GM23338 (cell line): ENCODE data around the gene BMAL1. TPM values are rescaled to one million over a fixed set of nuclear protein-coding genes. Genes with fewer than 3 reads are reported as not detected.

Experiments used
- ATAC-seq: fragments of 200-7000 bp; cut with Tn5 transposase; 3 replicates; pipeline ENCODE4 v1.9.1; 2020
- DNase-seq: peaks from one replicate; pipeline ENCODE4 v3.0.0-alpha.2; 2015; ENCODE audit warnings: low spot score
- H2AFZ ChIP-seq: fragments of 200-600 bp; sonication (generic); 2 replicates; pipeline ENCODE4 v1.8.0; 2016; ENCODE audit warnings: antibody characterized with exemption, mild to moderate bottlenecking, moderate library complexity
- H3F3A ChIP-seq: fragments of 200-600 bp; sonication (generic); replicated peaks from 2 replicates; pipeline ENCODE4 v1.8.0; 2017; ENCODE audit warnings: antibody characterized with exemption, mixed run types, low read depth
- H3K27ac ChIP-seq: fragments of 200-600 bp; sonication (generic); 2 replicates; pipeline ENCODE4 v1.6.1; 2016; ENCODE audit warnings: low read depth
- H3K27me3 ChIP-seq: fragments of 200-600 bp; sonication (generic); 2 replicates; pipeline ENCODE4 v1.8.0; 2016; ENCODE audit warnings: mild to moderate bottlenecking, mixed run types, moderate library complexity; ENCODE audit not compliant: insufficient read depth
- H3K36me3 ChIP-seq: fragments of 200-600 bp; sonication (generic); 2 replicates; pipeline ENCODE4 v1.8.0; 2016; ENCODE audit warnings: mild to moderate bottlenecking; ENCODE audit not compliant: insufficient read depth
- H3K4me1 ChIP-seq: fragments of 200-600 bp; sonication (generic); 2 replicates; pipeline ENCODE4 v1.8.0; 2016; ENCODE audit warnings: mild to moderate bottlenecking, moderate library complexity; ENCODE audit not compliant: insufficient read depth
- H3K4me2 ChIP-seq: fragments of 200-600 bp; sonication (generic); 2 replicates; pipeline ENCODE4 v1.7.1; 2017; ENCODE audit warnings: mixed run types
- H3K4me3 ChIP-seq: fragments of 200-600 bp; sonication (generic); 2 replicates; pipeline ENCODE4 v1.6.1; 2016; ENCODE audit warnings: mixed run types
- H3K79me2 ChIP-seq: fragments of 200-600 bp; sonication (generic); replicated peaks from 2 replicates; pipeline ENCODE4 v1.8.0; 2017; ENCODE audit warnings: mild to moderate bottlenecking; ENCODE audit not compliant: insufficient read depth
- H3K9me2 ChIP-seq: fragments of 200-600 bp; sonication (generic); 2 replicates; pipeline ENCODE4 v1.8.0; 2017; ENCODE audit not compliant: insufficient read depth
- H4K20me1 ChIP-seq: fragments of 200-600 bp; sonication (generic); replicated peaks from 2 replicates; pipeline ENCODE4 v1.8.0; 2017; ENCODE audit warnings: mild to moderate bottlenecking; ENCODE audit not compliant: insufficient read depth
- H3K27ac Mint-ChIP-seq: 2 replicates; pipeline ENCODE4 v1.8.0; 2020; ENCODE audit warnings: inconsistent platforms, mild to moderate bottlenecking, moderate library complexity, mixed read lengths
- H3K27me3 Mint-ChIP-seq: 3 replicates; pipeline ENCODE4 v1.8.0; 2022; ENCODE audit warnings: low read depth, mild to moderate bottlenecking, moderate library complexity, mixed read lengths, inconsistent platforms; ENCODE audit not compliant: insufficient read depth, poor library complexity
- H3K36me3 Mint-ChIP-seq: 3 replicates; pipeline ENCODE4 v1.8.0; 2021; ENCODE audit warnings: low read depth, mild to moderate bottlenecking, inconsistent platforms, moderate library complexity, mixed read lengths
- H3K4me1 Mint-ChIP-seq: 3 replicates; pipeline ENCODE4 v1.8.0; 2020; ENCODE audit warnings: mild to moderate bottlenecking, inconsistent platforms, mixed read lengths
- H3K4me3 Mint-ChIP-seq: 3 replicates; pipeline ENCODE4 v1.8.0; 2021; ENCODE audit warnings: moderate library complexity, mild to moderate bottlenecking, inconsistent platforms, mixed read lengths
- H3K9me3 Mint-ChIP-seq: 3 replicates; pipeline ENCODE4 v1.8.0; 2020; ENCODE audit warnings: moderate library complexity, mild to moderate bottlenecking, inconsistent platforms, mixed read lengths
- CREB1 ChIP-seq: fragments of 250-450 bp; sonication (Bioruptor Pico); IDR thresholded peaks from 2 replicates; pipeline ENCODE4 v1.5.0; 2020; ENCODE audit warnings: low read depth, mild to moderate bottlenecking, moderate library complexity
- EZH2phosphoT487 ChIP-seq: fragments of 200-600 bp; sonication (generic); IDR thresholded peaks from one replicate; pipeline ENCODE4 v1.8.1; 2018; ENCODE audit warnings: antibody characterized with exemption; ENCODE audit not compliant: unreplicated experiment
- JUNB ChIP-seq: IDR thresholded peaks from one replicate; pipeline ENCODE4 v1.6.1; 2016; ENCODE audit warnings: antibody characterized with exemption; ENCODE audit not compliant: unreplicated experiment
- NANOG ChIP-seq: IDR thresholded peaks from 2 replicates; pipeline ENCODE4 v1.6.1; 2016; ENCODE audit warnings: antibody characterized with exemption, borderline replicate concordance
- POLR2AphosphoS5 ChIP-seq: IDR thresholded peaks from 2 replicates; pipeline ENCODE4 v1.6.1; 2016; ENCODE audit warnings: antibody characterized with exemption, low read depth
- ZNF331 ChIP-seq: fragments of 250-450 bp; sonication (Bioruptor Pico); IDR thresholded peaks from 2 replicates; pipeline ENCODE4 v1.5.0; 2020; ENCODE audit warnings: low read depth, mild to moderate bottlenecking, moderate library complexity
- polyA plus RNA-seq: library from polyadenylated mRNA; unstranded; fragments of >200 nt; fragmentation: Nextera tagmentation; extraction: Ambion mirVana; gene quantifications from 2 replicates; pipeline ENCODE4 v1.2.1, GENCODE V29; 2016
- total RNA-seq: library from RNA; depleted of rRNA; stranded (reverse); fragments of >200 nt; shearing (Covaris generic); gene quantifications from 2 replicates; pipeline ENCODE4 v1.2.3, GENCODE V29; 2014
- TF ChIP-seq, protein P1 (sequence below): fragments of 250-450 bp; sonication (Bioruptor Pico); IDR thresholded peaks from 2 replicates; pipeline ENCODE4 v1.5.0; 2020; ENCODE audit warnings: mild to moderate bottlenecking, moderate library complexity

Gene BMAL1
- total and polyA plus RNA-seq, 2 experiments from 2014 or later: 5.1 to 7.2 TPM

DNA sequence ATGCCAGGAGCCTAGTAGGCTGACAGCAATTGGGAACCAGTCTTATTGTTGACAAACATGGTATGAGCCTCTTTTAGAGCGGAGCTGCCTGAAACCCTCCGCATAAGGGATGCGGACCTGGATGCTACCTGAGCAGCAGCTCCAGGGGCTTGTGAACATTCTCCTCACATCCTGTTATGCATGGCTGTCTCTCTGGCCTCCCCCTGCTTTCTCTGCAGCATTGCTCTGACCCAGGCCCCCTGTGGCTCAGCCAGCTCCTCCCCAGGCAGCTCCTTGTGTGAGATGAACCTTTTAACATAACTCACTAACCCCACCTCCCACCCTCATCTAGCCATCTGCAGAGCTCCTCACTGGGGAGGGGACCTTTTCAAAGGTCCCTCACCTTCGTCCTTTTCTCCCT is 6.0 kb downstream of the BMAL1 start (continued):
- TF ChIP-seq, protein P1, sequence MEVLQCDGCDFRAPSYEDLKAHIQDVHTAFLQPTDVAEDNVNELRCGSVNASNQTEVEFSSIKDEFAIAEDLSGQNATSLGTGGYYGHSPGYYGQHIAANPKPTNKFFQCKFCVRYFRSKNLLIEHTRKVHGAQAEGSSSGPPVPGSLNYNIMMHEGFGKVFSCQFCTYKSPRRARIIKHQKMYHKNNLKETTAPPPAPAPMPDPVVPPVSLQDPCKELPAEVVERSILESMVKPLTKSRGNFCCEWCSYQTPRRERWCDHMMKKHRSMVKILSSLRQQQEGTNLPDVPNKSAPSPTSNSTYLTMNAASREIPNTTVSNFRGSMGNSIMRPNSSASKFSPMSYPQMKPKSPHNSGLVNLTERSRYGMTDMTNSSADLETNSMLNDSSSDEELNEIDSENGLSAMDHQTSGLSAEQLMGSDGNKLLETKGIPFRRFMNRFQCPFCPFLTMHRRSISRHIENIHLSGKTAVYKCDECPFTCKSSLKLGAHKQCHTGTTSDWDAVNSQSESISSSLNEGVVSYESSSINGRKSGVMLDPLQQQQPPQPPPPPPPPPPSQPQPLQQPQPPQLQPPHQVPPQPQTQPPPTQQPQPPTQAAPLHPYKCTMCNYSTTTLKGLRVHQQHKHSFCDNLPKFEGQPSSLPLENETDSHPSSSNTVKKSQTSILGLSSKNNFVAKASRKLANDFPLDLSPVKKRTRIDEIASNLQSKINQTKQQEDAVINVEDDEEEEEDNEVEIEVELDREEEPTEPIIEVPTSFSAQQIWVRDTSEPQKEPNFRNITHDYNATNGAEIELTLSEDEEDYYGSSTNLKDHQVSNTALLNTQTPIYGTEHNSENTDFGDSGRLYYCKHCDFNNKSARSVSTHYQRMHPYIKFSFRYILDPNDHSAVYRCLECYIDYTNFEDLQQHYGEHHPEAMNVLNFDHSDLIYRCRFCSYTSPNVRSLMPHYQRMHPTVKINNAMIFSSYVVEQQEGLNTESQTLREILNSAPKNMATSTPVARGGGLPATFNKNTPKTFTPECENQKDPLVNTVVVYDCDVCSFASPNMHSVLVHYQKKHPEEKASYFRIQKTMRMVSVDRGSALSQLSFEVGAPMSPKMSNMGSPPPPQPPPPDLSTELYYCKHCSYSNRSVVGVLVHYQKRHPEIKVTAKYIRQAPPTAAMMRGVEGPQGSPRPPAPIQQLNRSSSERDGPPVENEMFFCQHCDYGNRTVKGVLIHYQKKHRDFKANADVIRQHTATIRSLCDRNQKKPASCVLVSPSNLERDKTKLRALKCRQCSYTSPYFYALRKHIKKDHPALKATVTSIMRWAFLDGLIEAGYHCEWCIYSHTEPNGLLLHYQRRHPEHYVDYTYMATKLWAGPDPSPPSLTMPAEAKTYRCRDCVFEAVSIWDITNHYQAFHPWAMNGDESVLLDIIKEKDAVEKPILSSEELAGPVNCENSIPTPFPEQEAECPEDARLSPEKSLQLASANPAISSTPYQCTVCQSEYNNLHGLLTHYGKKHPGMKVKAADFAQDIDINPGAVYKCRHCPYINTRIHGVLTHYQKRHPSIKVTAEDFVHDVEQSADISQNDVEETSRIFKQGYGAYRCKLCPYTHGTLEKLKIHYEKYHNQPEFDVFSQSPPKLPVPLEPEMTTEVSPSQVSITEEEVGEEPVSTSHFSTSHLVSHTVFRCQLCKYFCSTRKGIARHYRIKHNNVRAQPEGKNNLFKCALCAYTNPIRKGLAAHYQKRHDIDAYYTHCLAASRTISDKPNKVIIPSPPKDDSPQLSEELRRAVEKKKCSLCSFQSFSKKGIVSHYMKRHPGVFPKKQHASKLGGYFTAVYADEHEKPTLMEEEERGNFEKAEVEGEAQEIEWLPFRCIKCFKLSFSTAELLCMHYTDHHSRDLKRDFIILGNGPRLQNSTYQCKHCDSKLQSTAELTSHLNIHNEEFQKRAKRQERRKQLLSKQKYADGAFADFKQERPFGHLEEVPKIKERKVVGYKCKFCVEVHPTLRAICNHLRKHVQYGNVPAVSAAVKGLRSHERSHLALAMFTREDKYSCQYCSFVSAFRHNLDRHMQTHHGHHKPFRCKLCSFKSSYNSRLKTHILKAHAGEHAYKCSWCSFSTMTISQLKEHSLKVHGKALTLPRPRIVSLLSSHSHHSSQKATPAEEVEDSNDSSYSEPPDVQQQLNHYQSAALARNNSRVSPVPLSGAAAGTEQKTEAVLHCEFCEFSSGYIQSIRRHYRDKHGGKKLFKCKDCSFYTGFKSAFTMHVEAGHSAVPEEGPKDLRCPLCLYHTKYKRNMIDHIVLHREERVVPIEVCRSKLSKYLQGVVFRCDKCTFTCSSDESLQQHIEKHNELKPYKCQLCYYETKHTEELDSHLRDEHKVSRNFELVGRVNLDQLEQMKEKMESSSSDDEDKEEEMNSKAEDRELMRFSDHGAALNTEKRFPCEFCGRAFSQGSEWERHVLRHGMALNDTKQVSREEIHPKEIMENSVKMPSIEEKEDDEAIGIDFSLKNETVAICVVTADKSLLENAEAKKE: no peak

GRCh38 chr11:13284776-13285588 is 7.4 kb downstream of the BMAL1 start:
- Mint-ChIP-seq H3K4me3 (no peak overlapping the region), H3K4me1 (peaks cover 30% of the 10 kb centered on the region), H3K9me3 (no peaks in the 10 kb centered on the region), H3K36me3 (no peaks in the 10 kb centered on the region), H3K27ac (no peak overlapping the region), H3K27me3 (peaks cover 12% of the 10 kb centered on the region)
- no peak overlapping the region for H3K4me3 ChIP-seq
- TF ChIP-seq CREB1: no peak
- TF ChIP-seq JUNB: no peak
- no peak for TF ChIP-seq POLR2AphosphoS5
- TF ChIP-seq NANOG: no peak
- no peak for TF ChIP-seq EZH2phosphoT487
- TF ChIP-seq ZNF331: no peak
- no peaks in the 10 kb centered on the region for H3K36me3 ChIP-seq
- H3F3A ChIP-seq: no peaks in the 10 kb centered on the region
- H3K9me2 ChIP-seq: no peaks in the 10 kb centered on the region
- no peak for DNase-seq
- H3K27me3 ChIP-seq: peaks cover 11% of the 10 kb centered on the region
- no peak overlapping the region for H3K27ac ChIP-seq
- peaks cover 15% of the 10 kb centered on the region for H3K79me2 ChIP-seq
- H3K4me2 ChIP-seq: no peak overlapping the region
- ATAC-seq: no peak
- no peaks in the 10 kb centered on the region; the same call in 1 of the 2 replicates for H4K20me1 ChIP-seq
- no peak overlapping the region for H2AFZ ChIP-seq
- peaks cover 10% of the 10 kb centered on the region; the same call in 1 of the 2 replicates for H3K4me1 ChIP-seq
